ENCODE measurements around the gene PVALB.
A peak's percentile ranks its signal among the peaks of the same experiment; 100 is the strongest.

Gene PVALB

GRCh38 chr22:36846271-36846670, 29.4 kb upstream of the PVALB start:
- DNase-seq: no peak

GRCh38 chr22:36840106-36840505, 23.3 kb upstream of the PVALB start:
- no peak for DNase-seq

- DNase-seq: no peak
Measured at GRCh38 chr22:36839356-36840073, 22.7 kb upstream of the PVALB start.

- DNase-seq: no peak
Measured at GRCh38 chr22:36838119-36839030, 21.5 kb upstream of the PVALB start.

- no peak for DNase-seq
Measured at GRCh38 chr22:36835903-36836302, 19.1 kb upstream of the PVALB start.

- no peak for DNase-seq
Measured at GRCh38 chr22:36833073-36833472, 16.2 kb upstream of the PVALB start.

- no peak for DNase-seq
Measured at GRCh38 chr22:36831717-36832116, 14.9 kb upstream of the PVALB start.

GRCh38 chr22:36831206-36831605, 14.4 kb upstream of the PVALB start:
- DNase-seq: no peak

- DNase-seq: no peak
Measured at GRCh38 chr22:36830601-36831000, 13.8 kb upstream of the PVALB start.

GRCh38 chr22:36829370-36830002, 12.7 kb upstream of the PVALB start:
- no peak for DNase-seq

- DNase-seq: no peak
Measured at GRCh38 chr22:36828815-36829214, 12.0 kb upstream of the PVALB start.

- no peak for DNase-seq
Measured at GRCh38 chr22:36826262-36826661, 9.4 kb upstream of the PVALB start.

- DNase-seq: no peak
Measured at GRCh38 chr22:36824655-36825054, 7.8 kb upstream of the PVALB start.

- DNase-seq: peak; percentile 69
Measured at GRCh38 chr22:36823186-36823839, 6.5 kb upstream of the PVALB start.

GRCh38 chr22:36822581-36822980, 5.7 kb upstream of the PVALB start:
- no peak for DNase-seq

GRCh38 chr22:36819112-36819511, 2.3 kb upstream of the PVALB start:
- no peak for DNase-seq

GRCh38 chr22:36818010-36818642, 1.3 kb upstream of the PVALB start:
- no peak for DNase-seq

GRCh38 chr22:36817525-36817848, 652 bp upstream of the PVALB start:
- no peak for DNase-seq

- no peak for DNase-seq
Measured at GRCh38 chr22:36816339-36816635, 548 bp downstream of the PVALB start.

- DNase-seq: no peak
Measured at GRCh38 chr22:36815558-36816338, 1.1 kb downstream of the PVALB start.

GRCh38 chr22:36814801-36815200, 2.0 kb downstream of the PVALB start:
- DNase-seq: no peak

Measured in femur (tissue), 1 donor.